ENCODE measurements around the gene RGS14.

GRCh38 chr5:177376107-177376506 lies 18.4 kb downstream of the RGS14 start:
- TF ChIP-seq ARNTL (CRISPR knock-in tag; IDR thresholded peaks at IDR 0.05; ENCODE audit: borderline replicate concordance, low read depth) (no peak), ESRRG (CRISPR knock-in tag; IDR thresholded peaks at IDR 0.05) (no peak)
